Measurements from ENCODE around the gene BTBD16.

GRCh38 chr10:122243550-122243949 lies 27.5 kb upstream of the BTBD16 start:
- TF ChIP-seq NFE2L1 (CRISPR knock-in tag; IDR thresholded peaks at IDR 0.05) (no peak), CTCF (IDR thresholded peaks at IDR 0.05) (no peak), ZBTB21 (CRISPR knock-in tag; IDR thresholded peaks at IDR 0.05; ENCODE audit: borderline replicate concordance) (no peak), SMAD4 (CRISPR knock-in tag; IDR thresholded peaks at IDR 0.05) (no peak), KAT7 (CRISPR knock-in tag; IDR thresholded peaks at IDR 0.05; ENCODE audit: borderline replicate concordance) (no peak), USF2 (CRISPR knock-in tag; IDR thresholded peaks at IDR 0.05) (no peak), ZNF416 (CRISPR knock-in tag; IDR thresholded peaks at IDR 0.05) (no peak), NFATC4 (CRISPR knock-in tag; IDR thresholded peaks at IDR 0.05) (no peak)
